GM10847 (cell line): ENCODE data around the gene CTNND2.

Experiments
- POLR2A ChIP-seq: IDR thresholded peaks from 2 replicates; pipeline ENCODE4 v1.6.1; 2011; ENCODE audit not compliant: insufficient read length; ENCODE audit errors: extremely low read depth

Gene CTNND2

GRCh38 chr5:11371021-11371420 is 533.2 kb downstream of the CTNND2 start:
- no peak for TF ChIP-seq POLR2A

- no peak for TF ChIP-seq POLR2A
Measured at GRCh38 chr5:11364531-11364930, 539.7 kb downstream of the CTNND2 start.

- TF ChIP-seq POLR2A, result no peak
Measured at GRCh38 chr5:11363631-11364178, 540.5 kb downstream of the CTNND2 start.

- no peak for TF ChIP-seq POLR2A
Measured at GRCh38 chr5:11361768-11362167, 542.5 kb downstream of the CTNND2 start.

- no peak for TF ChIP-seq POLR2A
Measured at GRCh38 chr5:11357928-11358327, 546.3 kb downstream of the CTNND2 start.

- TF ChIP-seq POLR2A, result no peak
Measured at GRCh38 chr5:11355491-11355890, 548.8 kb downstream of the CTNND2 start.

GRCh38 chr5:11346336-11346735 is 557.9 kb downstream of the CTNND2 start:
- TF ChIP-seq POLR2A, result no peak

- no peak for TF ChIP-seq POLR2A
Measured at GRCh38 chr5:11335881-11336760, 568.1 kb downstream of the CTNND2 start.

- TF ChIP-seq POLR2A, result no peak
Measured at GRCh38 chr5:11334404-11334803, 569.8 kb downstream of the CTNND2 start.

GRCh38 chr5:11329679-11330078 is 574.6 kb downstream of the CTNND2 start:
- no peak for TF ChIP-seq POLR2A

GRCh38 chr5:11324521-11325289 is 579.5 kb downstream of the CTNND2 start:
- TF ChIP-seq POLR2A, result no peak

GRCh38 chr5:11323761-11324160 is 580.5 kb downstream of the CTNND2 start:
- TF ChIP-seq POLR2A, result no peak

GRCh38 chr5:11322133-11322532 is 582.1 kb downstream of the CTNND2 start:
- TF ChIP-seq POLR2A, result no peak

GRCh38 chr5:11319836-11320580 is 584.2 kb downstream of the CTNND2 start:
- TF ChIP-seq POLR2A, result no peak

- no peak for TF ChIP-seq POLR2A
Measured at GRCh38 chr5:11311731-11312130, 592.5 kb downstream of the CTNND2 start.
